Measurements from ENCODE around the gene USH1G. TPM values are rescaled to one million over a fixed set of nuclear protein-coding genes. Genes with fewer than 3 reads are reported as not detected.

USH1G gene
- total RNA-seq, 1 donor from 2014 or later, result 6.4 TPM

DNA sequence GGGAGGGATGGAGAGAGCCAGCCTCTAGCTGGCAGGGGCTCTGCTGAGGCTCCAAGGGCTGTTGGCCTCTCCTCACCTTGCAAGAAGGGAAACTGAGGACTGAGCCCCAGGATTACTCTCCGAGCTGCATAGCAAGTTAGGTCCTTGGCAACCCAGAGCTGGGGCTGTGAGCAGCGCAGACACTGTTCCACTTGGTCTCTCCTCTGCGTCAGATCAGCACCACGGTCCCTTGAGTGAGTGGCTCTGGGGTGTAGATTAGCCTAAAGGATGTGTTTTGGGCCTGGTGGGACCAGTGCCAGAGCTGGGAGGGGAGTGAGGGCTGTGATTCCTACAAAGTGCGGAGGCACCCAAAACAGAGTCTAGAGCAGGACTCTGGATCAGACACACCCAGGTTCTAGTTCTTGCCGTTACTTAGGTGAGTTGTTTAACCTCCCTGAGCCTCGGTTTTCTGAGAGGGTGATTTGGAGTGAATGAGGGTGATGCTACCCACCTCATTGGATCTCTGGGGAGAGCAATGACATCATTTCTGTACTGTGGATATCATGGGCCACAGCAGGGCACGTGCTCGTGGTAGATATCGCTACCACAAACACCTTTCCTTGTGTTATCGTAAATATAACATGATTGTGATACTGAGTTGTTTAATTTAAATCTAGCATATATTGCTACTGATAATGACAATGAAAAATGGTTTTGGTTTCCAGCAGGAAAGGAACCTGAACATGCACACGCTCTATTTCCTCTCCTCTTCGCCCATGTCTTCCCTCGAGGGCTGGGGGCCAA is 21.5 kb downstream of the USH1G start:
- ATAC-seq, result no peak

DNA sequence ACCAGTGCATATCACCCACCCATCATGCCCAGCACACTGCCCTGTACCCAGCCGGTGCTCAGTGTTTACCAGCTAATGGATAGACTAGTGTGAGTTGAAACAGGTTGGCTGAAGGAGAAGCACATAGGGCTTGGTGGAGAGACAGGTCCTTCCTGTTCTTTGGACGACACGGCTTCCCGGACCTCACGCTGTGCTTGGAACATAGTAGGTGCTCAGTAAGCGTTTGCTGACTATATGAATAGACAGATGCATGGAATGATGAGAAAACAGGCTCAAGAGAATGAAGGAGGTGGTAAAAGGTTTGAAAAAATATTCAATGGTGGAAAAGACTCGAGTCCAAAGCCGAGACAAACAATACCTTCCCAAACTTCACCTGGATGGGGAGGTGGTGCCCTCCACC is 22.8 kb downstream of the USH1G start:
- peak; percentile 57 for ATAC-seq

DNA sequence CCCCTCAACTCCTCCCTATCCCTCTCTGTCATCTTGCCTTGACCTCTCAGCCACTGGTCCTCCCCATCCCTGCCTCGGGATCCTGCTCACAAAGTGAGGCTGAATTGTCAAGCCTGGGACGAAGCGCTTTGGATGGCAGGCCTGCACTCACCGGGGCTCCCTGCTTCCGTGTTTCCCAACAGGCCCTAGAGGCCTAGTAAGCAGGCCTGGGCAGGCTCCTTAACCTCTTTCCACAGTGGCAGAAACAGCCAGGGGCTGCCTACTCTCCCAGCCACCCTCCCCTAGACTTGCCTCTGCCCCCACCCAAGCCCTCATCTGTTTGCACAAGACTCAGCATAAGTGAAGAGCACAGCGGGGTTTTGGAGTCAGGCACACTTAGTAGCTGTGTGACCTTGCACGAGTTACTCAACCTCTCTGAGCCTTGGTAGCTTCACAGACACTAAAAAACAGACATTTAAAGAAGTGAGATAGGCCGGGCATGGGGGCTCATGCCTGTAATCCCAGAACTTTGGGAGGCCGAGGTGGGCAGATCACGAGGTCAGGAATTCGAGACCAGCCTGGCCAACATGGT is 24.6 kb downstream of the USH1G start:
- peak; percentile 72 for ATAC-seq

DNA sequence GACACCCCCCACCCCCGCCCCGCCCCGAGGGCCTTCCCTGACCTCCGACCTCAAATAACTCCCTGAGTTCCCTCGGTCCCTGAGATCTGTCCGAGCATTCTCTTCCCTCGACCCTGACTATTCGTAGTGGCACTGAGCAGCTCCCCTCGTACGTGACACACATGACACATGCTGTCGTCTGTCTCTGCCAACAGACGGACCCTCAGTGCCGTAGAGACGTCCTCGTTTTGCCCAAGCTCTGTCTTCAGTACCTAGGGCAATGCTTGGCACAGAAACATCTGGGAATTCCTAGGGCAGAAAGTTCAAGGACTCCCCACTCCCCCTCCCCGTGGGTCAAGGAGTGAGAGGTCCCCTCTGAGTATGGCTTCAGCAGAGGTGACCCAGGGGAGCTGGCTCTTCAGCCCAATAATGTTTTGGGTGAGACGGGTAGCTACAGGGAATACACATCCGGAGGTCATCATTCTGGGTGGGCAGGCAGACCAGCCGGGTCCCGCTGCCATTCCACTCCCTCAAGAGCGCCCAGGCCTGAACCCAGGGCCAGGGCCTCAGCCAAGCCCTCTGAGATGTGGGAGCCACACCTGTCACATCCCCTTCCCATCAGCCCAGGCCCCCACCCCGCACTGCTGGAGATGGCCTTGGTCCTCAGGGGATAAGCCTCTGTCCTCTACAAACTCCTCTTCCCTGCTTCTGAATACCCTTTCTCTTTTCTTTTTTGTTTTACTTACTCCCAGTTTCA is 29.0 kb downstream of the USH1G start:
- peak; percentile 18 for ATAC-seq

DNA sequence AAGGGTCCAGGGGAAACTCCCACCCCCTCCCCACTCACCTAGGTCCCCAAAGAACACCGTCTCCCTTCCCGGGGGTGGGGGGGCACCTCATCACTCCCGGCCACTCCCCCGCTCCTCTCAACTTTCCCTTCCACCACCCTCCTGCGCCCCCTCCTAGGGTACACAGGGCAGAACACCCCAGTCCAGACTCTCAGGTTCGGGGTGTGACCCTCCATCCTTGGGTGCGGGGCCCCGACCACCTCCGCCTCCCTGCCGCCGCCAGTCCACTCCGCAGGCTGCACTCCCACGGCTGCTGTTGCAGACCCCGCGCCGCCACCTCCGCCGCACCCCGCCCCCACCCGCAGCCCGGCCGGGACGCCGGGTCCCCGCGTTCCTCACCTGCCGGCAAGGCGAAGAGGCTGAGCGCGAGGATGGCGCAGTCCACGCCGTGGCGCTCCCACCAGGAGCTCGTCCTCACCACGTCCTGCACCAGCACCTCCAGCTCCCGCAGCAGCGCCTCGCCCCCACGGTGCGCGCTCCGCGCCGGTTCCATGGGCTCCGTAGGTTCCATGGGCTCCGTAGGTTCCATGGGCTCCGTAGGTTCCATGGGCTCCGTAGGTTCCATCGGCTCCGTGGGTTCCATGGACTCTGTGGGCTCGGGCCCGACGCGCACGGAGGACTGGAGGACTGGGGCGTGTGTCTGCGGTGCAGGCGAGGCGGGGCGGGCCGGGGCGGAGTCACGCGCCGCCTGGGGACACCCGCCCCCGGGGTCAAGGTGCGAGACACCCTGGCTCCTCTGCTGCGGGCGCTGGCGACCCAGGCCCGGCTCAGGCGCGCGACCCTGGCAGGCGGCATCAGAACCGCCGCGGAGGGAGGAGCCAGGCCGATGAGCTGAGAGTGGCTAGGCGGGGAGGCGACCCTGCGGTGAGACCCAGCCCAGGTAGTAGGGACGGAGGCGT is 29.8 kb downstream of the USH1G start, which contains the start of gene FADS6:
TSS of gene FADS6 (minus strand) at position 660 of the 938 bp plus-strand sequence. CDS start at position 622, 38 bp downstream.
- peak; percentile 50 for ATAC-seq

DNA sequence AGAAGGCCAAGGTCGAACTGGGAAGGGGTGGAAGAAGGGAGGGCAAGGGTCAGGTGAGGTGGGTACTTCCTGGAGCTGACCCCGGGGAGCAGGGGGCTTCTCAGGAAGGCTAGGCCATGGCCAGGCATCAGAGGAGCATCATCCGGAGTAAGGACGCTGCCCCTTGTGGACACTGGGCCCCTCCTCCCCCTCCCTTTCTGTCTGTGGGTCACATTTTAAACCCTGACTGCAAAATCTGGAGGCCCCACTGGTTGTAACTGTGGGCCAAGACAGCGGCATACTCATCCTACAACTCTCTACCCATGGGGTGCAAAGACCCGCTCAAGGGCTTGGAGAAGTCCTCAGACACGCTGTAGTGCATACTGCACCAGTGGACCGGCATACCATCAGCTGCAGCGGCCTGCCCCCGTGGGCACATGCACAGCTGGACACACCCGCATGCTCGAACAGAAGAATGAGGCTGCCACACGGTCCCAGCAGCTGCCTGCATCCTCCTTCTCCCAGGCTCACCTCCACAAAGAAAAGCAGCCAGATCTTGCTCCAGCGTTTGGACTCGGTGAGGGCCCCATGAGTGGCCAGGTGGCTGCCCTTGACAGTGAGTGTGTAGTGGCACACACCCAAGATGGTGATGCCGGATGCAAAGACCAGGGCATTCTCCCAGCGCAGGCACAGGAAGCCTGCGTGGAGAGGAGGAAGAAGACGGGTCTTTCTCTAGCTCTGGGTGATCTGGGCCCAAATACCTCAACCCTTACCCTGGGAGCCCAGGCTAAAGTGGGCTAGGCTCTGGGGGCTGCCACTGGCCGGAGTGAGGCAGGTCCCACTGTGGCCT is 30.8 kb downstream of the USH1G start:
- no peak for ATAC-seq

DNA sequence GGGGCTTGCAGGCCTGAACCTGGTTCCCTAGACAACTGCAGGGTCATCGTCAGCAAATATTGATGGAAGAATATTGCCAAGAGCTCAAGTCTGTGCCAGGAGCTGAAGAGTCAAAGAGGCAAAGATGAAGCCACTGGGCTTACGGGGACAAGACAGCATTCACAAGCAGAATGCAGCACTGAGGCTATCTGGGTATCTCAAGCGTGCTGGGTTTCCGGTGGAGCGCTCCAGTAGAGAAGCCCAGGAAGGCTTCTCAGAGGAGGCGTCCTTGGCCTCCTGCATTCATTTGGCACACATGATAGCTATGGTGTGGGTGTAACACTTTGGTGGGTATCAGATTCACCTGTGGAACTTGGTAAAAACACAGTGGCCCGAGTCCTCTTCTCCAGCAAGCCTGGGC is 32.5 kb downstream of the USH1G start:
- no peak for ATAC-seq

DNA sequence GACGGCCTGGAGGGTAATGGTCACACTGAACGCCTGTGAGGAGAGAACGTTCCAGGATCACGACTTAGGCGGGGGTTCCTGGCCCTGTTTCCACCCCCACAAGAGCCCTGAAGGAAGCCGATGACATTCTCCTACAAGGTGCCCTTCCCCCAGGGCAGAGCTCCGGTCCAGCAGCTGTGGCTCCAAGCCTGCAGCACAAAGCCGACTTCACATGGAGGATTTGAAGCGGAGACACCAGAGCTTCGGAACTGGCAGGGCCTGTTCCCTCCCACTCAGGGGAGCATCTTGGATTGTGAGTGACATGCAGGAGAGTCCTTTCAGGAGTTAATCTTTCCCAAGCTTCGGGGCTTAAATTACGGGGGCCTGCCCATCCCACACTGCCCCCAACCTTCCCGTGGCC is 34.6 kb downstream of the USH1G start:
- no peak for ATAC-seq

DNA sequence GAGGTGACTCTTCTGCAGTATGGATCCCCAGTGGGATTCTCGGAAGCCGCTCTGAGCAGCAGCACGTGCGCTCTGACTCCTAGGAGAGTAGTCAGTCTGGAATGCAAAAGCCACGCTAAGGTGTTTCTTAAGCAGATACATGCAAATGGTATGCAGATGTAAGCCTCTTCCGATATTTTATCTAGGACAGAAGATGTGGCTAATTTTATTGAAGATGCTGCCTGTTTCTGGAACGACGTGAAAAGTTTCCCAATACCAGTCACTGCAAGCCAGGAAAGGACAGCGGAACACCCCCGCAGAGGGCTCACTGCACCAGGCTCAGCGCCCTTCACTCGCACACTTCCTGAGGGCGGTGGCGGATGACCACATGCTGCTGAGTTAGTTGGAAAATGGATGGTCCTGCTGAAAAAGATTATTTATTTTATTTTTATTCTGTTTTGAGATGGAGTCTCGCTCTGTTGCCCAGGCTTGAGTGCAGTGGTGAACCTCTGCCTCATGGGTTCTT is 39.8 kb downstream of the USH1G start:
- no peak for ATAC-seq

DNA sequence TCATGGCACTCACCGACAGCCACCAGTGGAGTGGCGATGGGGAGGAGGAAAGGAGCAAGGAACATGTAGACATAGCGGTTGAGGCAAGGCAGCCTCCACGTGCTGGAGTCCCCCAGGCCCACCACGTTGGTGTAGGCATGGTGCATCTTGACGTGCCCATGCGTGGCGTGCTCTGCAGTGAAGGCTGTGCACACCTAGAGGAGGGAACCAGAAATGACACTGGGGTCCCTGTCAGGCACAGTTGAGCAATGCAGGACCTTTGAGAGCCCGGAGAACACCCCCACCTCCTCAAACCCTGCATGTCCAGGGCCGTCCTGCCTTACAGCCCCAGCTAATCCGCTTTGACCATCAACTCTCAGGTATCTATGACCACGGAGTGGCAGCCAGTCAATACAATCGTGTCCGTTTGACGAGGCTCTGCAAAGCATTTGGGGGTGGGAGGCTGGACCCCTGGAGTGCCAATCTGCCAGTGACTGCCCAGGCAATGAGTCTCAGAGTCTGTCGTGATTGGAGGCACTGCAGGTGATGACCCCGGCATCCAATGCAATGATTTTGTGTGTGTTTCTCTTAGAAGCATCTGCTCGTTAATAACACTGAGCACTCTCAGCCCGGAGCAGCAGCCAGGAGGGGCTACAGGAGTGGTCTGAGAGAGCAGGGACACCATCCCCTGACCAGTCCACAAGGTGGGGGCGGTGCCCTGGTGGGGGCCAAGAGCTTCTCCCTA is 40.4 kb downstream of the USH1G start:
- ATAC-seq, result no peak

DNA sequence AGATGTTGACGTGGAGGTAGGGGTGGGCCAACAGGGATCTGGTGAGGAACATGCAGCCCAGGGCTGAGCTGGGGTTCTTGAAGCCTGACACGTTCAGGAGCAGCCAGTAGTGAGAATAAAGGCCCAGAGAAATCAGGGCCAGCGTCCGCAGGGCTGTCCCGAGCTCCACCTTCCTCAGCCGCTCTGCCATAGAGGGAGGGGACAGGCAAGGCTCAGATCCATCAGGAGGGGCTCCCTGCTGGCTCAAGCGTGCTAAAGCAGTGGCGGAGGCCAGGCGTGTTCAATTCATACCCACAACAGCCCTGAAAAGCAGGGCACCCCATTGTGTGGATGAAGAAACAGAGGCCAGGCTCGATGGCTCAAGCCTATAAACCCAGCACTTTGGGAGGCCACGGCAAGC is 42.0 kb downstream of the USH1G start:
- ATAC-seq, result no peak

DNA sequence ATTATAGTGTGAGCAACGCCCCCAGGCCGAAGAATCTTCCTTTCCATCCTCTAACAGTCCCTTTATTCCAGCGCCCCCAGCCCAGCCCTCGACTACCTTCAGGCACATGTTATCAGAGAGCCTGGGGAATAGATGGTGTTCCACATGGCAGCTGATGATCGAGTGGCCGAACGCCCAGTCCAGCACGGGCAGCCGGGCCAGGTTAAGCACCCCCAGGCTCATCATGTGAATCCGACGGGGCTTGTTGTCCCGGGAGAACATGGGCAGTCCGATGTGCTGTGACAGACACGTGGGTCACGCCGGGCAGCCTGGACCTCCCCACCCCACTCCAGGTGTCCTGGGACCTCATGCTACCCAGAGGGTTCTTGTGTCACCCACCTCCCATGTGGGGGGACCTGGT is 43.7 kb downstream of the USH1G start:
- no peak for ATAC-seq

DNA sequence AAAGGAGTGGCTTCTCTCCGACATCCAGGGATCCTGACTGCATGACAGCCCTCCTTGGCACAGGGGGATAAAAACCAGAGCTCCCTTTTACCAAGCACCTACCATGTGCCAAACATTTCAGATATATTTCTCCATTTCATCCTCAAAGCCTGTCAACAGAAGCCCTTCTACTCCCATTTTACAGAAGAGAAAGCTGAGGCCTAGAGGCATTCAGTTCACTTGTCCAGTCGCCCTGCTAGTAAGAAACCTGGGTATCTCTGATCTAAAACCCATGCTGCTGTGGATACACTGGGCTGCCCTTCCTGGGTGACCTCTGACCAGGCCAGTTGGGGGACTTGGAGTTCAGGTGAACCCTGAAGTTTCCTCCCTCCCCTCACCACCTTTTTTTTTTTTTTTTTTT is 44.4 kb downstream of the USH1G start:
- no peak for ATAC-seq

DNA sequence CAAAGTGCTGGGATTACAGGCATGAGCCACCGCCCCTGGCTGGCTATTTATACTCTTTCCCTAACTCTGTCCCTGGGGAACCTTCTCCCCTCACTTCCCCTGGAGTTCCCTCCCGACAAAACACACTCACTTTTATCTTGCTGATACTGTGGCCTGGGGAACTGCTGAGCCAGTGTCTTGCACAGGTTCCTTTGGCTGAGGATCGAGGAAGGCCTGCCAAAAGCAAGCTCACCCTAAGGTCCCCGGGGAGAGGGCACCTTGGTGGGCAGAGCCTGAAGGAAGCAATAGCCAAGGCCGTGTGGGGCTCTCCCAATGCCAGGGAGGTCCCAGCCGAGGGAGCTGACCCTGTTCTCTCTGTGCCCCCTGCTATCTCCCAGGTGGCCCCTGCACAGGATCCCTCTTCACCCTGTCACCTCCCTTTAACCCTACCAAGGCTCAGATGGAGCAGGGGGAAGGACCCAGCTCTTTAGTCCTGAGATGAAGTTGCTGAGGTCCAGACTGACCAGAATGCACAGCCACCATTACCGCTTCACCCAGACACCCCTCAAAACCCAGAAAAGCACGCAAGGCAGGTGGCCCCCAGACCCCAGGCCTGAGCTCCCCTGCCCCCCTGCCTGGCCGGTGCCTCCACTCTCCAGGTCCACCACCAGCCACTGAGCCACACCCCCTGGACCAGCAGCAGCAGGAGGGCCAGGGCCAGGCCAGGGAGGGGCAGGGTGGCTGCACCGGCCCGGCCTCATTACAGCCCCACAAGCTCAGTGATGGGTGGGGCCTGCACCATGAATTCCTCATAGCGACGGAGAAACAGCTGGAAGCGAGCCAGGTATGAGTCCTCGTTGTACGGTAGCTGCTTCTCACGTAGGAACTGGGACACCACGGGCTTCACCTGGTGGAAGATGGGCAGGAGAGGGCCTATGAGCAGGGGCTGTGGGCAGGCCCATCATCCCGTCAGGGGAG is 45.2 kb downstream of the USH1G start:
- peak; percentile 79 for ATAC-seq

DNA sequence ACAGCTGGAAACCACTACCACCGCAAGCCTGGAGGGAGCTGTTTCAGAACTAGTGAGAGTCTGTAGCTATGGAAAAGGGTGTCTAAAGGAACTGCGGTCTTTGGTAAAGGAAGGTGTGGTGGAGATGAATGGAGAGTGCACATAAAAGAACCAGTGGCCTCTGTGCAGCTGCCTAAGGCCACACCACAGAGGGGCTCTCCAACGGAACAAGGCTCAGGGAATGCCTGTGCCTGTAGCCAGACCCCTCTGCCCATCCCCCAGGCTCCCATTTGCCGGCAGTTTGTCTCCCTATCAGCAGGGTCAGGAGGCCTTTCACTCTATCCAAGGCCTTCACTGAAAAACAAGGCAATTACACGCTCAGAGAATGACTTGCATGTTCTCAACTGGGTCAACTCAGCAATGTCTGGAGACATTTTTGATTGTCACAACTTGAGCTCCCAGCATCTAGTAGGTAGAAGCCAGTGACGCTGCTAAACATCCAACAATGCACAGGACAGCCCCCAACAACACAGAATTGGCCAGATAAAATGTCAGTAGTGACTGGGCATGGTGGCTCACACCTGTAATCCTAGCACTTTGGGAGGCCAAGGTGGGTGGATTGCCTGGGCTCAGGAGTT is 47.0 kb downstream of the USH1G start:
- ATAC-seq, result no peak

DNA sequence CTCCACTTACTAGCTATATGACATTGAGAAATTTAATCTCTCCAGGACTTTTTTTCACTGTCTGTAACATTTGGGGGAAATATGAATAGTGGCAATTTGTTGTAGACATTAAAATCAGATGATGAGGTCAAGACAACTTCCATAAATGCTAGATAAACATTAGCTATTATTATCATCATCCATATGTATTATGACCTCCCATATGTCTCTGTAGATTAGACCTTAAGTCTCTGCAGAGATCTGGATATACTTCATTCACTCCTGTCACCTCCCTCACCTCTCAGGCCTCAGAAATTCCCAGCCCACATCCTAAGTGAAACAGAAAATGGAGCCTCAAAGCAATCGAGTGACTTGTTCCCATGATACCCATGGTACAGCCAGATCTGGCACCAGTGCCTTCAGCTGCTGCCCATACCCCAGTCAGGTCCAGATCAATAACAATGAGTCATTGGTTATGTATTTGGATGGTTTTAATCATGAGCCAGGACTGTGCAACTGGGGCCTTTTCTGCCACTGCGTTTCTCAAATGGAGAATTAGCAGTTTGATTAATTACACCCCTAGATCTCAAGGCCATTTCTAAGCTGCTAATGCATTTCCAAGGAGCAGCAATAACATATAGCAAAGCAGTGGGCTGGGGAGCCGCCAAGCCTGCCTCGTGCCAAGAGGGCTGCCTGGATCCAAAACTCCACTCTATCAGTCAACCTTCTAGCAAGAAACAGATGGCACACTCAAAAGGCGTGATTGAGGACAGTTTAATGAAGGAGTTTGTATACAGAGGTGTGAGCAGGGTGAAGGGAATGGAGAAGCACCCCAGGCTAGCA is 47.7 kb downstream of the USH1G start:
- ATAC-seq, result no peak

DNA sequence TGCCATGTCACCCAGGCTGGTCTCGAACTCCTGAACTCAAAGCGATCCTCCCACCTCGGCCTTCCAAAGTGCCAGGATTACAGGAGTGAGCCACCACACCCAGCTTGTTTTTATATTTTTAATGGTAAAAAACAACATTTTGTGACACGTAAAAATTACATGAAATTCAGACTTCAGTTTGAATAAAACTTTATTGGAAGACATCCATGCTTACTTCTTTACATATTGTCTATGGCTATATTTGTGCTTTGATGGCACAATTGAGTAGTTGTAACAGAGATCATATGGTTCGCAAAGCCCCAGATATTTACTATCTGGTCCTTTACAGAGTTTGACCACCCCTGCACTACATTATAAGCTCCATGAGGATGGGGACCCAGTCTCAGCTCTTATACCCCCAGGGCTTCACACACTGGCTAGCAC is 48.4 kb downstream of the USH1G start:
- ATAC-seq, result no peak
